Nucleus accumbens (tissue), 56 donors: ENCODE measurements around the gene H1-8.
A peak's percentile ranks its signal among the peaks of the same experiment; 100 is the strongest.
"Not testable (repeated sequence)": the region's sequence is repeated elsewhere in the genome, so short reads cannot be mapped to it uniquely, and the experiment has no call there.

Experiments used
- DNase-seq, 56 donors: peaks; one replicate each; lab custom pipeline; 2025; lab: John Stamatoyannopoulos, UW

The H1-8 gene, protein sequence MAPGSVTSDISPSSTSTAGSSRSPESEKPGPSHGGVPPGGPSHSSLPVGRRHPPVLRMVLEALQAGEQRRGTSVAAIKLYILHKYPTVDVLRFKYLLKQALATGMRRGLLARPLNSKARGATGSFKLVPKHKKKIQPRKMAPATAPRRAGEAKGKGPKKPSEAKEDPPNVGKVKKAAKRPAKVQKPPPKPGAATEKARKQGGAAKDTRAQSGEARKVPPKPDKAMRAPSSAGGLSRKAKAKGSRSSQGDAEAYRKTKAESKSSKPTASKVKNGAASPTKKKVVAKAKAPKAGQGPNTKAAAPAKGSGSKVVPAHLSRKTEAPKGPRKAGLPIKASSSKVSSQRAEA

DNA sequence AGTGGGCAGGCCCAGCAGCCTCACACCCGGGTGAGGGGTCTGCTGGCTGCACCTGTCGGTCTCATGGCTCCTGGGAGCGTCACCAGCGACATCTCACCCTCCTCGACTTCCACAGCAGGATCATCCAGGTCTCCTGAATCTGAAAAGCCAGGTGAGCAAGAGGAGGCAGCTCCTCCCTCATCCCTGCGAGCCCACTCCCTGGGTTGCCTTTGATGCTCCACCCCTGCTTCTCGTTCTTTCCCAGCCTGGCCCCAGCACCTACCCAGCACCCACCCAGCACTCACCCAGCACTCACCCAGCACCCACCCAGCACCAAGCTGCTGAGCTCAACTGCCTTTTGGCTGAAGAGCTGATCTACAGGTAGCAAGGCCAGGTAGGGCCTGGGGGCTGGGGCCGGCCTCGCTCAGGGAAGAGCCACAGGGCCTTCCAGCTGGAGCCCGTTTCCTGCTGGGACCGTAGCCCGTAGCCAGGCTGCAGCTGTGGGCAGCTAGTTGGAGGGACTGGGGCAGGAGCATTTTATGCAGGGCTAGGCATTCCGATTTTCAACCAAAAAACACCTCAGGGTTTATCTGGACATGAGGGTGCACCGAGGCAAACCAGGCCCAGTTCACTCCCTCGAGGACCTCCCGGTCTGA, at the start of gene H1-8:
Gene H1-8, plus strand, starts transcription at position 20 of the 635 bp plus-strand sequence. Its CDS starts 44 bp downstream, at position 64.
- DNase-seq, result no peak

DNA sequence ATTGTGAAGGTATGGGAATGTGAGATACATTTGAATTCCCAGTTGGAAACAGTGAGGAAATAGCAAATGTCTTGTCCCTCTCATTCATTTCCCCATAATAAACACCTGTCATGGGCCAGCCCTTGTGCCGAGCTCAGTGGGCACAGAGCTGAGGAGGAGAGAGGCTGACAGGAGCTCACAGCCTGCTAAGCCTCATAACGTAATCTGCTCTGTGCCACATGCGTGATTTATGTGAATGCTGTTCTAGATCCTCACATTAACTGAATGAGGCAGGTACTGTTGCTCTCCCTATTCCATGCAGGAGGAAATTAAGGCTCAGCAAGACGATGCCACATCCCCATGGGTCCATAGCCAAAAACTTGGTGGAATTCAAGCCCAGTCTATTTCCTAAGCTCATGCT, 49.8 kb upstream of the H1-8 start:
- no peak for DNase-seq

- not testable (repeated sequence) for DNase-seq
Observed at GRCh38 chr3:129494499-129494898, 48.5 kb upstream of the H1-8 start.

- not testable (repeated sequence) for DNase-seq
Observed at GRCh38 chr3:129495006-129495639, 47.9 kb upstream of the H1-8 start.

- DNase-seq, result not testable (repeated sequence)
Observed at GRCh38 chr3:129497876-129498275, 45.1 kb upstream of the H1-8 start.

GRCh38 chr3:129498603-129499488, 44.1 kb upstream of the H1-8 start:
- DNase-seq, result peak in 1 of 56 donors; percentile 18

GRCh38 chr3:129499604-129500333, 43.2 kb upstream of the H1-8 start:
- DNase-seq, result not testable (repeated sequence)

GRCh38 chr3:129500334-129500658, 42.7 kb upstream of the H1-8 start:
- DNase-seq, result no peak

DNA sequence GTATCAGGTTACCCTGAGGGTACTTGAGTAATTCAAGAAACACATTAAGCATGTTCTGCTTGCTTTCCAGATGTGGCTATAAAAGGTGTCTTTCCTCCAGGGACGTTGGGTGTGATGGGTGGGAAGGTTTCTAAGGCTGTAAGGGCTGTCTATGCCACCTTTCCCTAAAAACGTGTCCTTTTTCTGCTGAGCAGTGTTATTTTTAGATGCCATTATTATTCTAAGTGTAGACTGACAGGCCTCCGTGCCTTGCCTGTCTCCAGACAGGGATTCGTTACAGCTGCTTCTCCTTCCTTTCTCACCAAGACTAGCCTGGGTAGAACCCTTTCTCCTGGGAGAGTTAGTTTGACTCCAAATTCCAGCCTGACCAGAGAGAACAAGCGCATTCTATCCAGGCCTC, 41.3 kb upstream of the H1-8 start:
- DNase-seq, result no peak

GRCh38 chr3:129502641-129503408, 40.1 kb upstream of the H1-8 start:
- DNase-seq, result no peak

- DNase-seq, result peak in 10 of 56 donors; percentile 12 to 42 (median 25)
Observed at GRCh38 chr3:129503471-129504291, 39.3 kb upstream of the H1-8 start.

DNA sequence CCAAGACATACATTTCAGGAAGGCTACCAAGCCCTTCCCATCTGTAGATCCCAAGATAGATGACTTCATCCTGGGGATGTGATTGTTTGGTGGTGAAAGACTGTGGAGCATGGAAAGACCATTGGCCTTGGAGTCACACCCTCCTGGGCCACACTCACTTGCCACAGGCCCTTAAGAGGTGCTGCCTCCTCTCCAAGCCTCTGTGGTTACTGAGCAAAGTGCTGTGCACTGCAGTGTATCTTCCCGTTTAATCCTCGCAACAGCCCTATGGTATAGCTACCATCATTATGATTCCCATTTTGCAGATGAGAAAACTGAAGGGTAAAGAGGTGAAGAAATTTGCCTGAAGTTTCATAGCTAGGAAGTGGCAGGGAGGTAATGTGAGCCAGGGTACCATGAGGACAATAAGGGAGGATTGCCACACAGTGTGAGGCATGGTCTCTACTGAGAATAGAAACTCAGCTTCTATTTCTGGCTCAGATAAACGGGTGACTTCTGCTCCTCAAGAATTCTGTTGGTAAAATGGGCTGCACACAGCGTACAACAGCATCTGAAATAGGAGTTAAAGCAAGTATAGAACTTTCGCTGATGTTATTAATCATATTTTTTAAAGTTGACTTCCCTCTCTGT, 38.4 kb upstream of the H1-8 start:
- DNase-seq, result no peak

DNA sequence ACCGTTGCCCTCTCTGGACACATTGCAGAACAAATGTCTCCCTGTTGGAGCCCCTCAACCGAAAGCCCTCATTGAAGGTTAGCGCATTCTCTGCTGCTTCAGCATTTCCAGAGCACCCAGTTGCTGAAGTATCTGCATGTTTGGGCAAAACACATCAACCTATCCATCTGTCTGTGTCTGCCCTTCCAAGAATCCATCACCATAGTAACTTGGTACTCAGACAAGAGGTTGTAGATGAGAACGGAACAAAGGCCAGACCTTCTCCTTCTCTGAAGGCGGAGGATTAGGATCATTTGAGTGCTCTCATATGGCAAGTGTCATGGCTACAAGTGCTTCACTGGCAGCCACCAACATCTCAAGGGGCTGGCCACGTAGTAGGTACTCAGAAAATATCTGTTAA, 37.6 kb upstream of the H1-8 start:
- DNase-seq, result no peak

DNA sequence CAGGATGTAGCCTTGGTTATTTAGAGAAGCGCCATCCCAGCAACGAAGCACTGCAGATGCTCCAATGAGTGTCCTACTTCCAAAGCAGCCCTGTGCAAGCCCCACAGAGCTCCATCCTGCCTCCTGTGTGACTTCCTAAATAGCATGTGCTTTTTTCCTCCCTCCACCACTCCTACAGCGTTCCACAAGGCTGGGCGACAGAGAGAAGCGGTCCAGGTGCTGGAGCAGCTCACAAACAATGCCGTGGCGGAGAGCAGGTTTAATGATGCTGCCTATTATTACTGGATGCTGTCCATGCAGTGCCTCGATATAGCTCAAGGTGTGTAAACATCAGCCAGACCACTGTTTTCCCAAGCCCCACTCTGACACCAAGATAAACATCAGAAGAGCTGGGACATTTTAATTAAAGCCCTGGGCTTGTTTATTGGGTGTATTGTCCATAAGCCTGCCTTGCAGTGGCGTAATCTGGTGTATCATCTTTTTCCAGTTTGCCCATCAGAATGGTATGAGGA, 36.7 kb upstream of the H1-8 start:
- DNase-seq, result no peak

DNA sequence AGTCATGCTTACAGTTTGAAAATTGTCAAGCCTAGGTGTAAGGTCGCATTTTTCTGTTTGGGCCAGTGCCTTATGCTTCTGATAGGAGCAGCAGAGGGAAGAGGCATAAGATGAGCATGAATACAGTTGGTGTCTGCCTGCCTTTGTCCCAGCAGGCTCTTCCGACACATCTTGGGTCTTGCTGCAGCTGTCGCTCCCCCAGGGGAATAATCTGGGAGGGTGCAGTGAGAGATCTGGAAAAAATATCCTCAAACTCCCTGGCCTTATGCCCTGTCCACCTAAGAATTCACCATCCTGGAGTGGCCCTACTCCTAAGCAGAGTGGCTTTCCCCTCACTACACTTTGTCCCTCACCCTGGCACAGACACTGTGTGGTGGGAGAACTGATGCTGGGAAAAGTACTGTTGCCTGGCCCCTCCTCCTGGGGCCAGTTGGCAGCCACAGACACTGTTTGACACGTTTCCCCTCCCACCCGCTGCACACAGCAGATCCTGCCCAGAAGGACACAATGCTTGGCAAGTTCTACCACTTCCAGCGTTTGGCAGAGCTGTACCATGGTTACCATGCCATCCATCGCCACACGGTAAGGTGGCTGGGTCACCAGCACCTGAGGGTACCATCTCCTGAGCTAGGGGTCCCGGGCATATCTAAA, 35.7 kb upstream of the H1-8 start:
- peak in 42 of 56 donors; percentile 5 to 72 (median 38) for DNase-seq

DNA sequence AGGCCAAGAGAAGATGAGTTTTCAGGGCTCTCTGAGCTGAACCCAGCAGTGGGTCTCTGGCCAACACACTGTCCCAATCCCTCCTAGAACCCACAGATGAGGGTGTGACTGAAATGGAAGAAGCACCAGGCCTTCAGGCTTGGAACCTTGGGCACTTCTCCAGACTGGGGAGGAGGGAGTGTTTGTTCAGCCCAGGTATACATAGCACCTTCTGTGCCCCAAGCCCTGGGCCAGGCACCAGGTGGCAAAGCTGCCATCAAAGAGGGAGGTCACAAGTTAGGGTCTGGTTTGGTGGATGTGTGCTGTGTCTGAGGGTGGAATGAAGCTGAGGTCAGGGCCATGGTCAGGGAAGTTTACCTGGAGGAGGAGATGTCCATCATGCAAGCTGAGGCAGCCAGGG, 30.4 kb upstream of the H1-8 start:
- no peak for DNase-seq

- DNase-seq, result no peak
Observed at GRCh38 chr3:129513705-129514104, 29.3 kb upstream of the H1-8 start.
